Measurements from ENCODE around the gene SPATA7. TPM values are rescaled to one million over a fixed set of nuclear protein-coding genes. Genes with fewer than 3 reads are reported as not detected.

The SPATA7 gene
- total RNA-seq (2013): 5.8 TPM
- polyA plus RNA-seq (1 to 10 TPM; 2.2 to 4.8 (median 3.4) TPM), polyA minus RNA-seq (2.4 and 4.0 TPM in 2 replicates), total RNA-seq (1.8 to 7.5 (median 3.6) reads per million in 11 experiments)

- intact Hi-C loops (cut with micrococcal nuclease): loop anchor here in 1 of 2 donors (10.0 kb wide), 1 partner anchor 381 kb away; the partner anchor contains the start of gene GPR65
- WGBS (ENCODE audit: insufficient coverage): under 1% methylated on average over 49 of the region's 50 CpGs
- H3K4me3 Mint-ChIP-seq: peak within 1 kb of the TSS; percentile 97 to 98
- peak; percentile 80 to 87 (median 86) for DNase-seq
- H3K36me3 Mint-ChIP-seq: no peaks in the 10 kb centered on the region
- peak within 1 kb of the TSS in 6 of 7 donors; percentile 90 to 95 (median 92) for H3K27ac Mint-ChIP-seq
- H3K4me1 Mint-ChIP-seq: peaks cover 18% of the 10 kb centered on the region
- Histone ChIP-seq H3K9ac (ENCODE audit: insufficient read depth, low read length, poor library complexity, severe bottlenecking) (peak within 1 kb of the TSS; percentile 76), H3K4me1 (ENCODE audit: control insufficient read depth in 1 of 2, insufficient read depth in 2 of 2, low read length in 2 of 2) (peaks cover 6 to 13% of the 10 kb centered on the region in 2 donors), H3K79me2 (ENCODE audit: insufficient read depth, low read length) (no peaks in the 10 kb centered on the region), H4K20me1 (ENCODE audit: insufficient read depth, low read length) (no peaks in the 10 kb centered on the region), H3K27ac (ENCODE audit: low read depth in 1 of 2, low read length in 2 of 2) (peak within 1 kb of the TSS; percentile 1 to 82), H3K4me2 (replicated peaks; ENCODE audit: extremely low read depth, low read length, poor library complexity, severe bottlenecking) (peak within 1 kb of the TSS; percentile 93), H3K36me3 (replicated peaks in 1 of 2; ENCODE audit: control insufficient read depth in 1 of 2, insufficient read depth in 2 of 2, low read length in 2 of 2) (no peaks in the 10 kb centered on the region), H3K27me3 (ENCODE audit: control insufficient read depth in 2 of 2, insufficient read depth in 2 of 2, low read length in 2 of 2) (peaks cover 3 to 4% of the 10 kb centered on the region in 2 donors), H3K4me3 (replicated peaks in 1 of 3; ENCODE audit: low read depth in 2 of 3, low read length in 3 of 3) (peak within 1 kb of the TSS; percentile 80 to 96 (median 94)), H3K9me3 (replicated peaks in 1 of 2; ENCODE audit: control insufficient read depth in 1 of 2, insufficient read depth in 1 of 2, low read length in 2 of 2) (no peaks in the 10 kb centered on the region), H2AFZ (ENCODE audit: insufficient read depth, low read depth, low read length, poor library complexity, severe bottlenecking) (peak within 1 kb of the TSS; percentile 99)
- TF ChIP-seq CTCF (IDR thresholded peaks at IDR 0.05): no peak
- peaks cover 7 to 15% (median 11%) of the 10 kb centered on the region in 3 donors for H3K27me3 Mint-ChIP-seq (ENCODE audit: low read depth in 3 of 3)
- no peaks in the 10 kb centered on the region for H3K9me3 Mint-ChIP-seq
Observed at GRCh38 chr14:88385212-88386101, at the start of gene SPATA7. TSS of gene SPATA7 (plus strand) at chr14:88385657. CDS start at chr14:88385819, 162 bp downstream.

- no peaks in the 10 kb centered on the region for H3K36me3 ChIP-seq (replicated peaks in 1 of 2; ENCODE audit: control insufficient read depth in 1 of 2, insufficient read depth in 2 of 2, low read length in 2 of 2)
- H2AFZ ChIP-seq (ENCODE audit: insufficient read depth, low read depth, low read length, poor library complexity, severe bottlenecking): no peak overlapping the region
- no peak overlapping the region for H3K4me2 ChIP-seq (replicated peaks; ENCODE audit: extremely low read depth, low read length, poor library complexity, severe bottlenecking)
- no peaks in the 10 kb centered on the region for H3K4me1 ChIP-seq (ENCODE audit: control insufficient read depth in 1 of 2, insufficient read depth in 2 of 2, low read length in 2 of 2)
- no peaks in the 10 kb centered on the region for H4K20me1 ChIP-seq (ENCODE audit: insufficient read depth, low read length)
- Mint-ChIP-seq H3K27me3 (ENCODE audit: low read depth in 3 of 3) (peaks cover 1 to 13% (median 3%) of the 10 kb centered on the region in 3 donors), H3K27ac (no peak overlapping the region), H3K36me3 (no peaks in the 10 kb centered on the region), H3K9me3 (peaks cover 0 to 4% (median 0%) of the 10 kb centered on the region in 7 donors), H3K4me3 (no peak overlapping the region), H3K4me1 (no peaks in the 10 kb centered on the region)
- H3K9ac ChIP-seq (ENCODE audit: insufficient read depth, low read length, poor library complexity, severe bottlenecking): no peak overlapping the region
- H3K4me3 ChIP-seq (replicated peaks in 1 of 3; ENCODE audit: low read depth in 2 of 3, low read length in 3 of 3): no peak overlapping the region
- H3K27ac ChIP-seq (ENCODE audit: low read depth in 1 of 2, low read length in 2 of 2): no peak overlapping the region
- no peak for TF ChIP-seq CTCF (IDR thresholded peaks at IDR 0.05)
- intact Hi-C loops (cut with micrococcal nuclease): no loop called here
- peaks cover 4 to 10% of the 10 kb centered on the region in 2 donors for H3K27me3 ChIP-seq (ENCODE audit: control insufficient read depth in 2 of 2, insufficient read depth in 2 of 2, low read length in 2 of 2)
- DNase-seq: no peak
- H3K9me3 ChIP-seq (replicated peaks in 1 of 2; ENCODE audit: control insufficient read depth in 1 of 2, insufficient read depth in 1 of 2, low read length in 2 of 2): no peaks in the 10 kb centered on the region
- no peaks in the 10 kb centered on the region for H3K79me2 ChIP-seq (ENCODE audit: insufficient read depth, low read length)
Observed at GRCh38 chr14:88340357-88340756, 45.1 kb upstream of the SPATA7 start.

Measured in CD14-positive monocyte (primary cell).